NCI-H2081 treated with DMSO at 0.1 percent for 48 hours (cell line): ENCODE data around the gene DNMT1.
"Not testable (repeated sequence)": the region's sequence is repeated elsewhere in the genome, so short reads cannot be mapped to it uniquely, and the experiment has no call there.

ENCODE experiments used
- DNase-seq: peaks from one replicate; lab custom pipeline; 2025; lab: John Stamatoyannopoulos, UW

DNMT1 gene

GRCh38 chr19:10194500-10195198 lies at the start of gene DNMT1:
TSS of gene DNMT1 (minus strand) at chr19:10194953. CDS start at chr19:10194899, 54 bp downstream.
- peak; percentile 88 for DNase-seq

GRCh38 chr19:10243606-10244005 lies 48.9 kb upstream of the DNMT1 start:
- DNase-seq, result no peak

GRCh38 chr19:10241826-10242449 lies 47.2 kb upstream of the DNMT1 start:
- DNase-seq, result not testable (repeated sequence)

GRCh38 chr19:10238172-10238783 lies 43.5 kb upstream of the DNMT1 start:
- peak; percentile 89 for DNase-seq

GRCh38 chr19:10237702-10238101 lies 42.9 kb upstream of the DNMT1 start:
- no peak for DNase-seq

GRCh38 chr19:10235409-10235808 lies 40.7 kb upstream of the DNMT1 start:
- DNase-seq, result not testable (repeated sequence)

- DNase-seq, result no peak
Measured at GRCh38 chr19:10235003-10235402, 40.2 kb upstream of the DNMT1 start.

GRCh38 chr19:10233946-10234345 lies 39.2 kb upstream of the DNMT1 start:
- no peak for DNase-seq

- DNase-seq, result no peak
Measured at GRCh38 chr19:10231612-10232228, 37.0 kb upstream of the DNMT1 start.

GRCh38 chr19:10230861-10231611 lies 36.3 kb upstream of the DNMT1 start, which contains the start of gene S1PR2:
TSS of gene S1PR2 (minus strand) at chr19:10231331. CDS start at chr19:10224905, 6,426 bp downstream.
- DNase-seq, result no peak

GRCh38 chr19:10230173-10230860 lies 35.6 kb upstream of the DNMT1 start:
- no peak for DNase-seq

- DNase-seq, result no peak
Measured at GRCh38 chr19:10228920-10229319, 34.2 kb upstream of the DNMT1 start.

- DNase-seq, result no peak
Measured at GRCh38 chr19:10228393-10228792, 33.6 kb upstream of the DNMT1 start.

GRCh38 chr19:10227026-10227971 lies 32.5 kb upstream of the DNMT1 start:
- DNase-seq, result no peak

- no peak for DNase-seq
Measured at GRCh38 chr19:10226376-10227025, 31.7 kb upstream of the DNMT1 start.

- DNase-seq, result no peak
Measured at GRCh38 chr19:10226021-10226375, 31.2 kb upstream of the DNMT1 start.

- DNase-seq, result no peak
Measured at GRCh38 chr19:10224337-10224736, 29.6 kb upstream of the DNMT1 start.

- no peak for DNase-seq
Measured at GRCh38 chr19:10223488-10224213, 28.9 kb upstream of the DNMT1 start.
